K562 (cell line): ENCODE data around the gene RNF26. TPM values are rescaled to one million over a fixed set of nuclear protein-coding genes. Genes with fewer than 3 reads are reported as not detected.

Experiments
- ATF1 ChIP-seq, 2 experiments: fragments of 450-650 bp in 1 of 2; IDR thresholded peaks; 2 replicates each; pipeline ENCODE4 v1.6.1; 2016; ENCODE audit warnings: missing compliant biosample characterization in 1 of 2, missing genetic modification characterization in 1 of 2
- CTCF ChIP-seq, 3 experiments: IDR thresholded peaks in 2 of 3; conservative IDR thresholded peaks in 1 of 3; 2 replicates each; pipeline ENCODE4 v1.5.1; 2011 to 2012; ENCODE audit warnings: low read length in 3 of 3, mild to moderate bottlenecking in 3 of 3, control low read depth in 2 of 3, improper control_type of control experiment in 1 of 3, inconsistent platforms in 1 of 3, low read depth in 1 of 3, mixed read lengths in 1 of 3, moderate library complexity in 1 of 3; ENCODE audit not compliant: insufficient read depth in 2 of 3
- FOSL1 ChIP-seq: fragments of 200-800 bp; sonication (Bioruptor generic); conservative IDR thresholded peaks from 2 replicates; pipeline ENCODE4 v1.6.1; 2016; ENCODE audit warnings: missing genetic modification characterization, missing compliant biosample characterization
- HMGN3 ChIP-seq: IDR thresholded peaks from 2 replicates; pipeline ENCODE4 v1.6.1; 2011; ENCODE audit warnings: borderline replicate concordance, low read depth, mild to moderate bottlenecking, mixed read lengths, low read length; ENCODE audit not compliant: insufficient read length; ENCODE audit errors: extremely low read depth
- KDM5B ChIP-seq: fragments of 200-600 bp; sonication (generic); IDR thresholded peaks from 2 replicates; pipeline ENCODE4 v1.6.1; 2012; ENCODE audit warnings: low read depth, mild to moderate bottlenecking, moderate library complexity, low read length, control low read depth, inconsistent platforms; ENCODE audit not compliant: insufficient replicate concordance
- MAFK ChIP-seq: IDR thresholded peaks from 2 replicates; pipeline ENCODE4 v1.6.1; 2011; ENCODE audit warnings: low read length, improper control_type of control experiment
- MAZ ChIP-seq, 2 experiments: fragments of 450-650 bp in 1 of 2; sonication (generic) in 1 of 2; formaldehyde crosslinking; IDR thresholded peaks in 1 of 2; conservative IDR thresholded peaks in 1 of 2; 2 replicates each; pipeline versions ENCODE4 v1.4.0 to v1.5.0; 2020; ENCODE audit warnings: mild to moderate bottlenecking in 1 of 2, missing genetic modification reagents in 1 of 2
- MITF ChIP-seq: IDR thresholded peaks from 2 replicates; pipeline ENCODE4 v1.6.1; 2014; ENCODE audit warnings: antibody characterized with exemption
- MYNN ChIP-seq, 2 experiments: sonication (generic); formaldehyde crosslinking in 1 of 2; IDR thresholded peaks; 2 replicates each; pipeline versions ENCODE4 v1.5.0 to v1.6.1; 2016 to 2020; ENCODE audit warnings: antibody characterized with exemption in 1 of 2, missing genetic modification reagents in 1 of 2
- PKNOX1 ChIP-seq: fragments of 450-650 bp; IDR thresholded peaks from 2 replicates; pipeline ENCODE4 v1.6.1; 2016
- RCOR1 ChIP-seq, 2 experiments: IDR thresholded peaks; 2 replicates each; pipeline ENCODE4 v1.6.1; 2012; ENCODE audit warnings: low read depth in 2 of 2, low read length in 2 of 2, borderline replicate concordance in 1 of 2, improper control_type of control experiment in 1 of 2
- SMC3 ChIP-seq: conservative IDR thresholded peaks from 2 replicates; pipeline ENCODE4 v1.6.1; 2011; ENCODE audit warnings: low read depth, low read length, improper control_type of control experiment; ENCODE audit not compliant: insufficient read depth
- TAF15 ChIP-seq: fragments of 200-400 bp; formaldehyde crosslinking; IDR thresholded peaks from 2 replicates; pipeline ENCODE4 v1.6.1; 2017; ENCODE audit warnings: mild to moderate bottlenecking, low read depth, low read length, moderate library complexity
- VEZF1 ChIP-seq: fragments of 200-800 bp; sonication (Bioruptor generic); IDR thresholded peaks from 2 replicates; pipeline ENCODE4 v1.6.1; 2017; ENCODE audit warnings: missing genetic modification characterization, missing compliant biosample characterization
- ZMIZ1 ChIP-seq, 2 experiments: fragments of 150-350 bp in 1 of 2; IDR thresholded peaks; 2 replicates each; pipeline ENCODE4 v1.6.1; 2012 to 2016; ENCODE audit warnings: low read depth in 2 of 2, low read length in 2 of 2, mild to moderate bottlenecking in 1 of 2, moderate library complexity in 1 of 2
- polyA plus RNA-seq, 8 experiments: library from polyadenylated mRNA; depleted of rRNA in 4 of 8; stranded (reverse) in 5 of 8; unstranded in 3 of 8; fragments of >200 nt; fragmentation: Nextera tagmentation in 2 of 8; fragmentation: Illumina TruSeq in 1 of 8; extraction: Ambion mirVana in 2 of 8; extraction: Trizol in 1 of 8; gene quantifications; 2 replicates each; pipeline versions ENCODE4 v1.2.1 to v1.2.3, GENCODE V29; 2011 to 2014; ENCODE audit warnings: inconsistent platforms in 1 of 8, missing spikeins in 1 of 8
- total RNA-seq, 7 experiments: library from RNA; depleted of rRNA in 6 of 7; stranded (reverse); fragments of >200 nt in 6 of 7; fragmentation: Illumina TruSeq in 2 of 7; extraction: Trizol in 2 of 7; gene quantifications; 2 replicates each; pipeline versions ENCODE4 v1.2.1 to v1.2.3, GENCODE V29; 2011 to 2021; ENCODE audit warnings: low replicate concordance in 1 of 7

RNF26 gene
- total and polyA plus RNA-seq, 9 of the 15 experiments (the other 6 are each of a cell fraction or from before 2014, with no cell fraction given): 5.3 to 53.6 (median 12.7) TPM

- 0 out of 2 replicates have a peak, but pooled peaks have one; percentile 12 for TF ChIP-seq FOSL1 (tag)
- TF ChIP-seq MAZ (CRISPR knock-in tag; conservative IDR thresholded peaks at IDR 0.05 in 1 of 2, IDR thresholded peaks at IDR 0.05 in 1 of 2): peak in 1 of 2 experiments; percentile 78; a peak in 2 of 4 replicates
- peak in 1 of 2 experiments; percentile 17; a peak in 1 of 4 replicates for TF ChIP-seq ZMIZ1 (IDR thresholded peaks at IDR 0.05; ENCODE audit: low read depth in 2 of 2, low read length in 2 of 2)
- peak in 1 of 2 experiments; percentile 30; a peak in 1 of 4 replicates for TF ChIP-seq RCOR1 (IDR thresholded peaks at IDR 0.05; ENCODE audit: borderline replicate concordance in 1 of 2, low read depth in 2 of 2, low read length in 2 of 2)
- 0 out of 2 replicates have a peak, but pooled peaks have one; percentile 6 for TF ChIP-seq MAFK
- no peak for TF ChIP-seq HMGN3
- 0 out of 2 replicates have a peak, but pooled peaks have one; percentile 13 for TF ChIP-seq MITF
- TF ChIP-seq TAF15: no peak
- peak; percentile 17 for TF ChIP-seq KDM5B
- no peak for TF ChIP-seq ATF1 (CRISPR knock-in tag; IDR thresholded peaks at IDR 0.05)
- peak; percentile 30; the same call in 1 of the 2 replicates for TF ChIP-seq ATF1 (tag; IDR thresholded peaks at IDR 0.05)
- peak; percentile 78 for TF ChIP-seq SMC3
- peak; percentile 82 for TF ChIP-seq PKNOX1
- peak; percentile 79 for TF ChIP-seq VEZF1
- TF ChIP-seq MYNN (IDR thresholded peaks at IDR 0.05): 0 out of 2 replicates have a peak, but pooled peaks have one; percentile 46
- no peak for TF ChIP-seq MYNN (CRISPR knock-in tag; IDR thresholded peaks at IDR 0.05)
- peak; percentile 85 to 93 (median 90) for TF ChIP-seq CTCF (IDR thresholded peaks at IDR 0.05 in 2 of 3, conservative IDR thresholded peaks at IDR 0.05 in 1 of 3; ENCODE audit: insufficient read depth in 2 of 3, low read depth in 1 of 3, low read length in 3 of 3)
Measured at GRCh38 chr11:119338318-119338890, 4.1 kb downstream of the RNF26 start (continued).
